Heart right ventricle (tissue), 16 donors: ENCODE data around the gene EMP3. TPM values are rescaled to one million over a fixed set of nuclear protein-coding genes. Genes with fewer than 3 reads are reported as not detected.
"Not testable (repeated sequence)": the region's sequence is repeated elsewhere in the genome, so short reads cannot be mapped to it uniquely, and the experiment has no call there.

Source experiments
- ATAC-seq, 8 donors: fragments of 200-7000 bp; cut with Tn5 transposase; one replicate each; pipeline ENCODE4 v1.9.1; 2020; ENCODE audit warnings: mild to moderate bottlenecking in 8 of 8, moderate library complexity in 8 of 8, moderate number of reproducible peaks in 1 of 8
- DNase-seq, 2 donors: peaks; one replicate each; pipeline ENCODE4 v3.0.0-alpha.2; 2020
- H3K27ac ChIP-seq, 10 donors: fragments of 200-600 bp; sonication (generic) in 2 of 10; one replicate each; pipeline versions ENCODE4 v1.5.0 to v1.8.0; 2020 to 2022; ENCODE audit warnings: mild to moderate bottlenecking in 3 of 10
- H3K27me3 ChIP-seq, 7 donors: fragments of 200-600 bp; one replicate each; pipeline ENCODE4 v1.8.0; 2021 to 2022; ENCODE audit warnings: mild to moderate bottlenecking in 2 of 7
- H3K36me3 ChIP-seq, 9 donors: fragments of 200-600 bp; sonication (generic) in 1 of 9; one replicate each; pipeline versions ENCODE4 v1.5.0 to v1.8.0; 2020 to 2022; ENCODE audit warnings: mild to moderate bottlenecking in 2 of 9
- H3K4me1 ChIP-seq, 9 donors: fragments of 200-600 bp; sonication (generic) in 1 of 9; one replicate each; pipeline versions ENCODE4 v1.5.0 to v1.8.0; 2020 to 2022; ENCODE audit warnings: mild to moderate bottlenecking in 4 of 9
- H3K4me3 ChIP-seq, 10 donors: fragments of 200-600 bp; sonication (generic) in 2 of 10; one replicate each; pipeline versions ENCODE4 v1.5.0 to v1.8.0; 2020 to 2022; ENCODE audit warnings: mild to moderate bottlenecking in 7 of 10, moderate library complexity in 2 of 10
- H3K9me3 ChIP-seq, 11 donors: fragments of 200-600 bp in 10 of 11; sonication (generic) in 2 of 11; one replicate each; pipeline versions ENCODE4 v1.5.0 to v1.8.0; 2013 to 2022; ENCODE audit warnings: mild to moderate bottlenecking in 2 of 11, control low read depth in 1 of 11, moderate library complexity in 1 of 11
- CTCF ChIP-seq, 9 donors: fragments of 200-600 bp; sonication (generic) in 2 of 9; IDR thresholded peaks; one replicate each; pipeline versions ENCODE4 v1.5.0 to v1.8.0; 2021 to 2022; ENCODE audit warnings: antibody characterized with exemption in 9 of 9, mild to moderate bottlenecking in 5 of 9, moderate library complexity in 1 of 9
- WGBS, 2 donors: extraction: QIAGEN DNeasy Blood & Tissue Kit; methylation state at CpG; one replicate each; pipeline ENCODE4 v1.1.7; 2013; ENCODE audit warnings: inconsistent platforms in 1 of 2; 5-methylcytosine and 5-hydroxymethylcytosine counted together
- intact Hi-C, 10 donors: fragments of 100-400 bp; cut with DNase I; formaldehyde crosslinking; loops; one replicate each; pipeline versions ENCODE4 v1.11.1 to v1.14.2; 2022
- polyA plus RNA-seq, 2 donors: library from polyadenylated mRNA; stranded (reverse); fragments of 200-250 nt; gene quantifications; one replicate each; pipeline ENCODE4 v1.2.3, GENCODE V29; 2013
- total RNA-seq, 10 donors: library from RNA; stranded (reverse); fragmentation: NEBNext Ultra II Directional in 3 of 10; extraction: Animal tissue kit (Norgen Biotek cat#: 25700) in 3 of 10; gene quantifications; one replicate each; pipeline versions ENCODE4 v1.2.1 to v1.2.4, GENCODE V29; 2021 to 2023
- donor health status: Arrhythmogenic right ventricular cardiomyopathy.
- donor health status: ischemic (EF 13 %, LVEDD 7.1; RV severe dilation, severe dysfunction).
- donor health status: healthy with polysubstance abuse.
- donor health status: DM: no; HTN: yes; CAD: no.
- donor health status: DM: no; HTN: no; CAD: no.
- donor health status: ischemic (EF 25% LVEDD 6.9; RV normal size, moderate dysfunction).
- donor health status: ischemic (EF 25% LVEDD 5.7; RV mildly dilated, moderate dysfunction).
- donor health status: healthy.
- donor health status: DM: yes; HTN: yes; CAD: no.
- donor health status: Ischemic cardiomyopathy.
- donor health status: ischemic (EF 35%, LVEDD 5.7; RV mildly dilated, moderate dysfunction).
- donor health status: nonischemic (EF 11% LVEDD 7.7; RV severe dilation, severe dysfunction).
- donor health status: DM: yes; HTN: yes; CAD: no.
- donor health status: PGD.
- donor health status: ischemic (EF 29% LVEDD 5.4; RV normal size, mild dysfunction).
- donor health status: nonischemic (EF 23%, LVEDD 6.1; RV moderate dilation, normal function).

Gene EMP3
- total and polyA plus RNA-seq, 12 donors, result 18.8 to 124 (median 38.5) TPM

- DNase-seq, result no peak
- intact Hi-C loops, result loop anchor here in 4 of 10 donors (5.0 to 10.0 kb wide), 3 partner anchors 183 to 276 kb away; no protein-coding TSS in a partner anchor
- 94 to 96% methylated on average over 11 of the region's 11 CpGs for WGBS, 2 donors
Observed at GRCh38 chr19:48311384-48311783, 14.0 kb upstream of the EMP3 start.

GRCh38 chr19:48315712-48316111, 9.6 kb upstream of the EMP3 start:
- DNase-seq (no peak), ATAC-seq (no peak)
- Histone ChIP-seq H3K36me3 (no peaks in the 10 kb centered on the region), H3K4me3 (no peak overlapping the region), H3K27ac (no peak overlapping the region), H3K4me1 (peaks cover 0 to 15% (median 9%) of the 10 kb centered on the region in 9 donors), H3K27me3 (no peaks in the 10 kb centered on the region), H3K9me3 (no peaks in the 10 kb centered on the region)
- 71 to 75% methylated on average over 7 of the region's 7 CpGs for WGBS, 2 donors
- intact Hi-C loops, result loop anchor here in 4 of 10 donors (5.0 to 10.0 kb wide), 3 partner anchors 179 to 272 kb away; no protein-coding TSS in a partner anchor
- TF ChIP-seq CTCF (IDR thresholded peaks at IDR 0.05), result no peak

More at GRCh38 chr19:48311384-48311783, 14.0 kb upstream of the EMP3 start:
- no peak for TF ChIP-seq CTCF (IDR thresholded peaks at IDR 0.05)
- no peak for ATAC-seq
- no peak overlapping the region for H3K4me3 ChIP-seq
- peaks cover 7 to 31% (median 18%) of the 10 kb centered on the region in 9 donors for H3K4me1 ChIP-seq
- peak overlapping the region in 6 of 10 donors; percentile 45 to 81 (median 64) for H3K27ac ChIP-seq
- H3K36me3 ChIP-seq, result no peaks in the 10 kb centered on the region
- no peaks in the 10 kb centered on the region for H3K27me3 ChIP-seq
- H3K9me3 ChIP-seq, result no peaks in the 10 kb centered on the region

- not testable (repeated sequence) for H3K9me3 ChIP-seq, H3K27me3 ChIP-seq, DNase-seq, H3K36me3 ChIP-seq, H3K4me3 ChIP-seq, ATAC-seq, H3K27ac ChIP-seq
- intact Hi-C loops, result loop anchor here in 4 of 10 donors (5.0 to 10.0 kb wide), 3 partner anchors 177 to 270 kb away; no protein-coding TSS in a partner anchor
- H3K4me1 ChIP-seq, result peaks cover 4 to 26% (median 23%) of the 10 kb centered on the region in 9 donors
- 62 to 69% methylated on average over 9 of the region's 9 CpGs for WGBS, 2 donors
Observed at GRCh38 chr19:48317708-48317960, 7.7 kb upstream of the EMP3 start.

- ATAC-seq, result no peak
- Histone ChIP-seq H3K4me1 (peaks cover 4 to 34% (median 30%) of the 10 kb centered on the region in 9 donors), H3K9me3 (no peaks in the 10 kb centered on the region), H3K36me3 (no peaks in the 10 kb centered on the region), H3K27me3 (no peaks in the 10 kb centered on the region), H3K4me3 (no peak overlapping the region), H3K27ac (no peak overlapping the region)
- no peak for TF ChIP-seq CTCF (IDR thresholded peaks at IDR 0.05)
- DNase-seq, result no peak
- WGBS, 2 donors, result 94 to 96% methylated on average over 21 of the region's 21 CpGs
- intact Hi-C loops, result loop anchor here in 4 of 10 donors (5.0 to 10.0 kb wide), 3 partner anchors 176 to 269 kb away; no protein-coding TSS in a partner anchor
Observed at GRCh38 chr19:48318286-48318987, 6.9 kb upstream of the EMP3 start.
